ENCODE measurements around the gene OR7A10. TPM values are rescaled to one million over a fixed set of nuclear protein-coding genes. Genes with fewer than 3 reads are reported as not detected.
"Not testable (repeated sequence)": the region's sequence is repeated elsewhere in the genome, so short reads cannot be mapped to it uniquely, and the experiment has no call there.

OR7A10 gene
- total RNA-seq, 1 donor from 2014 or later, result not detected

DNA sequence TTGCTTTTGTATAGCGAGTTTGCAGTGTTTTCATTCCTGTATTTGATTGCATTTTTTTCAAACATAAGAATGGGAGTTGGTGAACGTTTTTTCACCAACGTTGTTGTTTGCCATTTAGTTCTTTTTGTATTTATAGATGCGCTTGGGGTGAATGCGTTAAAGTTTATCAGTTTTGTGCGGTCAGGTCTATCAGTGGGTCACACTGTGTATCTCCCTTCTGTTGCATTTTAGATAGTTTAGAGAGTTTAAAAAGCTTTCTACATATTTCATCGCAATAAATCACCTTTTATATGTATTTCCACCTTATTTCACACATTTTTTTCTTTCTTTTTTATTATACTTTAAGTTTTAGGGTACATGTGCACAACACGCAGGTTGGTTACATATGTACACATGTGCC, 30.1 kb downstream of the OR7A10 start:
- no peaks in the 10 kb centered on the region for H3K36me3 Mint-ChIP-seq (ENCODE audit: low read depth)
- no peaks in the 10 kb centered on the region for H3K27me3 Mint-ChIP-seq
- no peak for DNase-seq
- no peaks in the 10 kb centered on the region for H3K4me1 Mint-ChIP-seq
- H3K9me3 Mint-ChIP-seq, result no peaks in the 10 kb centered on the region
- no peak overlapping the region for H3K4me3 Mint-ChIP-seq
- intact Hi-C loops (cut with micrococcal nuclease), result no loop called here
- H3K27ac Mint-ChIP-seq, result no peak overlapping the region

DNA sequence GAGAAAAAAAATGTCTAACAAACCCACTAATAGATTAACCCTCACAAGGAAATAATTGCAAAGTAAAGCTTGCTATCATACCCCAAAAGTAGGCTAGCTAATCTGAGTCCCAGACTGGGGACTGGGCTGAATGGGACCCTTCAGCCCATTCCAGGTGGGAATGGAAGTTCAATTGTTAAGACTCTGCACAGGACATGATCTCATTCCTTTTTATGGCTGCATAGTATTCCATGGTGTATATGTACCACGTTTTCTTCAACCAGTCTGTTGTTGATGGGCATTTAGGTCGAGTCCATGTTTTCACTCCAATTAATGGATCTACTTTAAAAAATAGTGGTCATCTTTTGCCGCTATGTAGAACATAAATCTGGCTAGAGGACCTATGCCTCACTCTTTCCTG, 31.7 kb downstream of the OR7A10 start:
- intact Hi-C loops (cut with micrococcal nuclease), result no loop called here
- H3K4me1 Mint-ChIP-seq, result no peaks in the 10 kb centered on the region
- no peak overlapping the region for H3K4me3 Mint-ChIP-seq
- DNase-seq, result no peak
- no peaks in the 10 kb centered on the region for H3K36me3 Mint-ChIP-seq (ENCODE audit: low read depth)
- H3K27ac Mint-ChIP-seq, result no peak overlapping the region
- H3K27me3 Mint-ChIP-seq, result no peaks in the 10 kb centered on the region
- no peaks in the 10 kb centered on the region for H3K9me3 Mint-ChIP-seq

DNA sequence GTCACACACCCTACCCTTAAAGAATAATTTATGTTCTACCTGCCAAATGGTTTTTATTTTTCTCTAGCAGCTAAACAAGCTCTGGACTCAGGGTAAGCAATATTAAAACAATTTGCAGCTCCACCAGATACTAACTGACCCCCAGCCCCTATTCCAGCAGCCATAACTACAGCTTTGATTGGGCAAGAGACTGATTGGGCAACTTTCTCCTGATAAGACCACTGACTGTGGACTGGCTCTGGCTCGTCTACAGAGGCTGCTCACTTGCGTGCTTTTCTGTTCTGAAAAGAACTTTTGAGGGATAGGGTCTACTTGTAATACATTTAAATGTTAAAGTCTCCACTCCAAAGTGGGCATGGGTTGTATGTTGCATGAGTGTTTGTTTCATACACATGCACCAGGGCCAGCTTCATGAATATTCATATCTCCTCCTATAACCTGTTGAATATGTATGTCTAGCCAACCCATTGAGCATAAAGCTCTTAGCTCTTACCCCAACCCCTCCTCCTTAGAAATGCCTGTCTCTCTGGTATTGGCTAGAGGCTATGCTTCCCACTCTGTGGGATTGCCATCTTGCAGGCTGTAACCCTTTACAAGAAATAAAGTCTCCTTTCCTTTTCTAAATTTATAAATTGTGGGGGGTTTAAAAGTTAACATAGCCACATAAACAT, 33.6 kb downstream of the OR7A10 start:
- Mint-ChIP-seq H3K4me1 (no peaks in the 10 kb centered on the region), H3K9me3 (no peaks in the 10 kb centered on the region), H3K27ac (no peak overlapping the region), H3K27me3 (no peaks in the 10 kb centered on the region), H3K36me3 (ENCODE audit: low read depth) (no peaks in the 10 kb centered on the region), H3K4me3 (no peak overlapping the region)
- no peak for DNase-seq
- intact Hi-C loops (cut with micrococcal nuclease), result no loop called here

DNA sequence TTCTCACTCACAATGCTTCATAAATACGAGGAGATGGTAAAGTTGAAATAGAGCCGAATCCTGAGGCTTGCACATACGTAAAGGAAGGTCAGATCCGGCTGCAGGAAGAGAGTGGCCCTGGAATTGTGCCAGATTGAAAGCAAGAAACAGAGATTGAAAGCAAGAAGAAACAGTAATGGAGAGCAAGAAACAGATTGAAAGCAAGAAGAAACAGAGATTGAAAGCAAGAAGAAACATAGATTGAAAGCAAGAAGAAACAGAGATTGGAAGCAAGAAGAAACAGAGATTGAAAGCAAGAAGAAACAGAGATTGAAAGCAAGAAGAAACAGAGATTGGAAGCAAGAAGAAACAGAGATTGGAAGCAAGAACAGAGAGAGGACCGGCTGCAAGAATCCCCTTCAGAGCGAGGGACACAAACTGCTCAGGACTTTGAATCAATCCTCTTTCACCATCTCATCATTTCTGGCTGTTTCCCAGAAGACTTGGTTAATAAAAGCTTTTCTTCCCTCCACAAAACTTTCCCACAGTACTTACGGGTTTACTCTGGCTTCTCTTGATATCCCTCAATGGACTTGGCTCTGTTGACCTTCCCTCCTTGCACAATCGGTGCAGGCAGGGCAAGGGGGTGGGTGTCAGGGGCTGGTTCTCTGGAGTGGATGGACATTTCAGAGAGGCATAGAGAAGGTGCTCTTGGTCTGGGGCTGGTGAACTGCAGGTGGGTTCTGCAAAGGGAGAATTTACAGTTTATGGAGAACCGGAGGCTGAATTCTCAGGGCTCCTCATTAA, 39.3 kb downstream of the OR7A10 start:
- no peaks in the 10 kb centered on the region for H3K4me1 Mint-ChIP-seq
- intact Hi-C loops (cut with micrococcal nuclease), result no loop called here
- peaks cover 2% of the 10 kb centered on the region for H3K27me3 Mint-ChIP-seq
- no peak for DNase-seq
- no peaks in the 10 kb centered on the region for H3K36me3 Mint-ChIP-seq (ENCODE audit: low read depth)
- no peaks in the 10 kb centered on the region for H3K9me3 Mint-ChIP-seq
- H3K27ac Mint-ChIP-seq, result no peak overlapping the region
- no peak overlapping the region for H3K4me3 Mint-ChIP-seq

DNA sequence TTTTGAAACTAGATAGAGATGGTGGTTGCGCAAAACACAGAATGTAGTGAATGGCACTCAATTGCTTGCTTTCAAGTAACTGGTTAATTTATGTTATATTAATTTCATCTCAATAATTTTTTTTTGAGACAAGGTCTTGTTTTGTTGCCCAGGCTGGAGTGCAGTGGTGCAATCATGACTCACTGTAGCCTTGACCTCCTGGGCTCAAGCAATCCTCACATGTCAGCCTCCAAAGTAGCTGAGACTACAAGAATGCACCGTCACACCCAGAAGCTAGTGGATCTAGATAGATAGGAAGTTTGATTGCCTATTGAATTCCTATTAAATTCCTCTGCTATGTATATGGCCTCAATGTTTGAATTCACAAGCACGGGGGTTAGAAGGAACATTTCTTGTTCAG, 44.0 kb downstream of the OR7A10 start:
- H3K36me3 Mint-ChIP-seq (ENCODE audit: low read depth), result no peaks in the 10 kb centered on the region
- H3K4me3 Mint-ChIP-seq, result no peak overlapping the region
- intact Hi-C loops (cut with micrococcal nuclease), result no loop called here
- peaks cover 2% of the 10 kb centered on the region for H3K27me3 Mint-ChIP-seq
- no peak overlapping the region for H3K27ac Mint-ChIP-seq
- H3K4me1 Mint-ChIP-seq, result no peaks in the 10 kb centered on the region
- no peak for DNase-seq
- no peaks in the 10 kb centered on the region for H3K9me3 Mint-ChIP-seq

DNA sequence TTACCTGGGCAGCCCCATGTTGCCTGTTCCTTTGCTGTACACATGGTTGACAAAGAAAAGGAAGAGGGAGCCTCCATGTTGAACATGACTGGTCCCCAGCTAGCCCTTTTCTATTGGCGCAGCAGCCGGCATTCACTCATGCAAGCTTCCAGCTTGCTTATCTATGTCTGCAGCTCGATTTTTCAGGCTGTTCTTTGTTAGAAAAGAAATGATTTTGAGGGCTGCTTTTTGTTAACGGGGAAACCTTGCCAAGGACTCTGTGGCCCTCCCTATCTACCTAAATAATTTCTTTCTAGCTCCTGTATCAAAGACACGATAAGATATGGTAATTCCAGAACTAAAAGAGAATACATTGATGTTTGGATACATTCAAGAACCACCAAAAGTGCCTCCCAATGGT, 50.0 kb downstream of the OR7A10 start:
- H3K27me3 Mint-ChIP-seq, result peaks cover 4% of the 10 kb centered on the region
- no peak overlapping the region for H3K4me3 Mint-ChIP-seq
- no peaks in the 10 kb centered on the region for H3K36me3 Mint-ChIP-seq (ENCODE audit: low read depth)
- H3K9me3 Mint-ChIP-seq, result no peaks in the 10 kb centered on the region
- H3K4me1 Mint-ChIP-seq, result peaks cover 4% of the 10 kb centered on the region
- H3K27ac Mint-ChIP-seq, result no peak overlapping the region
- intact Hi-C loops (cut with micrococcal nuclease), result no loop called here
- DNase-seq, result no peak

DNA sequence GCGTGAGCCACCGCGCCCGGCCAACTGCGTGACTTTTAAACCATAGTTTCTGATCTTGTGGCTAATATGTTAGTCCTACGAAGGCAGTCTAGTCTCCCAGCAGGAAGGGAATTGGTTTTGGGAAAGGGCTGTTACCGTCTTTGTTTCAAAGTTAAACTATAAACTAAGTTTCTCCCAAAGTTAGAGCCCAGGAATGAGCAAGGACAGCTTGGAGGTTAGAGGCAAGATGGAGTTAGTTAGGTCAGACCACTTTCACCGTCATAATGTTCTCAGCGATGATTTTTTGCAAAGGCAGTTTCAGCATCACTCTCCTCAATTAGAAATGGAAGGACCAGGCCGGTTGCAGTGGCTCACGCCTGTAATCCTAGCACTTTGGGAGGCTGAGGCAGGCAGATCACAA, 52.7 kb downstream of the OR7A10 start:
- Mint-ChIP-seq H3K27me3 (peaks cover 11% of the 10 kb centered on the region), H3K9me3 (no peaks in the 10 kb centered on the region), H3K36me3 (ENCODE audit: low read depth) (no peaks in the 10 kb centered on the region), H3K4me1 (peaks cover 4% of the 10 kb centered on the region), H3K4me3 (no peak overlapping the region), H3K27ac (no peak overlapping the region)
- DNase-seq, result no peak
- intact Hi-C loops (cut with micrococcal nuclease), result no loop called here

DNA sequence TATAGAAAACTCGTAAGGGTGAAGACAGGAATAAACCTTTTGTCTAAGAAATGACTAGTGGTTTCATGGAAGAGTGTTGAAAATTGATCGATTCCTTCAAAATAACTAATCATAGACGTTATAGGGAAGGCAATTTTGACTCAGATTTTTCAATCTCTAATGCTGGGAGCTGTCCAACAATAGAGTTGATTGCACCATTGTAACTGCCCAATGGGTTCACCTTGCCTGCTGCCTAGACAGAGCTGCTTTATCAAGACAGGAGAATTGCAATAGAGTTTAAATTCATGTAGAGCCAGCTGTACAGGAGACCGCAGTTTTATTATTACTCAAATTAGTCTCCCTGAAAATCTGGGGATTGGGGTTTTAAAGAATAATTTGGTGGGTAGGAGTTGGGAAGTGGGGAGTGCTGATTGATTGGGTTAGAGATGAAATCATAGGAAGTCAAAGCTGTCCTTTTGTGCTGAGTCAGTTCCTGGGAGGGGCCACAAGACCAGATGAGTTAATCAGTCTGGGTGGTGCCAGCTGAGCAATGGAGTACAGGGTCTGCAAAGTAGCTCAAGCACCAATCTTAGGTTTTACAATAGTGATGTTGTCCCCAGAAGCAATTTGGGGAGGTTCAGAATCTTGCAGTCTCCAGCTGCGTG, 53.5 kb downstream of the OR7A10 start:
- Mint-ChIP-seq H3K36me3 (ENCODE audit: low read depth) (no peaks in the 10 kb centered on the region), H3K27me3 (peaks cover 11% of the 10 kb centered on the region), H3K4me1 (peaks cover 4% of the 10 kb centered on the region), H3K27ac (no peak overlapping the region), H3K9me3 (no peaks in the 10 kb centered on the region), H3K4me3 (no peak overlapping the region)
- intact Hi-C loops (cut with micrococcal nuclease), result no loop called here
- DNase-seq, result no peak

DNA sequence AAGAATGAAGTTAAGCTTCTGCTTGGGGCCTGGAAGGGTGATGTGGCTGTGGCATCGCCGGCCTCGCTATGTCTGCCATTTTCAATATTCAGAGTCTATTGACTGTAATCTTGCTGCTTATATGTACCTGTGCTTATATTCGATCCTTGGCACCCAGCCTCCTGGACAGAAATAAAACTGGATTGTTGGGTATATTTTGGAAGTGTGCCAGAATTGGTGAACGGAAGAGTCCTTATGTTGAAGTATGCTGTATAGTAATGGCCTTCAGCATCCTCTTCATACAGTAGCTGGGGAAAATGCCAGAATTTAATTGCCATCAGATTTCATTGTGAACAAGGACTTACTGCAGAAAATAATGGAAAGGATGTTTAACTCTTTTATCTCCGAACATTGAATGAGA, 56.5 kb downstream of the OR7A10 start:
- intact Hi-C loops (cut with micrococcal nuclease); H3K9me3 Mint-ChIP-seq; H3K36me3 Mint-ChIP-seq (ENCODE audit: low read depth); H3K27me3 Mint-ChIP-seq; H3K4me3 Mint-ChIP-seq; DNase-seq; H3K27ac Mint-ChIP-seq; H3K4me1 Mint-ChIP-seq: not testable (repeated sequence)

Other genes starting within 250 kb of the OR7A10 start
- gene ADGRE3, start 174.1 kb downstream of the OR7A10 start, total RNA-seq, result not detected in 2 replicates
- 15.0 and 15.3 TPM in 2 replicates for gene ZNF333, start 158.9 kb downstream of the OR7A10 start, total RNA-seq
- gene ADGRE2, start 70.4 kb downstream of the OR7A10 start, total RNA-seq, result 1.8 and 2.8 TPM in 2 replicates
- gene OR7A5, start 13.7 kb downstream of the OR7A10 start, total RNA-seq, result not detected in 2 replicates
- gene OR7C1, start 13.7 kb downstream of the OR7A10 start, total RNA-seq, result not detected in 2 replicates
- gene OR7A17, start 37.2 kb upstream of the OR7A10 start, total RNA-seq, result not detected in 2 replicates
- not detected in 2 replicates for gene OR7C2, start 92.6 kb upstream of the OR7A10 start, total RNA-seq
- not detected in 2 replicates for gene SLC1A6, start 130.9 kb upstream of the OR7A10 start, total RNA-seq
- gene CASP14, start 200.6 kb upstream of the OR7A10 start, total RNA-seq, result not detected in 2 replicates
- not detected in 2 replicates for gene OR1I1, start 233.3 kb upstream of the OR7A10 start, total RNA-seq